C4-2B (cell line): Measurements from ENCODE around the gene CYSTM1.

Experiments
- ZFX ChIP-seq: fragments of 450-650 bp; IDR thresholded peaks from 2 replicates; pipeline ENCODE4 v1.6.1; 2017
- TF ChIP-seq, protein P1 (sequence below): fragments of 450-650 bp; conservative IDR thresholded peaks from 2 replicates; pipeline ENCODE4 v1.5.1; 2017; ENCODE audit warnings: mild to moderate bottlenecking

DNA sequence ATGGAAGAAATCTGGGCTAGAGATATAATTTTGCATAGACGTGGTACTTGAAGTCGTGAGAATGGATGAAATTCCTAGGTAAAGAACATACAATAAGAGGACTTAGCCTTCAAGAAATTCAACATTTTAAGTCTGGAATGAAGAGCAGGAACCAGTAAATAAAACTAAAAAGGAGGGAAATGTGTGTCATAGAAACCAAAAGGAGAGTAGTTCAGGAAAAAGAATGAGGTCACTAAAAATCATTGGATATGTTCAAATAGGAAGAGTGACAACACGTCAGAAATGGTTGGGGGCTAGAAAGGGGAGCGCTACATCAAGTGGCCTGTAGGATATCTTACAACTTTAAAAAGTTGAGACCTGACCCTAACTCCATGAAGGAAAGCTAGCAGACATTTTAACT lies 83.9 kb downstream of the CYSTM1 start:
- TF ChIP-seq, protein P1, sequence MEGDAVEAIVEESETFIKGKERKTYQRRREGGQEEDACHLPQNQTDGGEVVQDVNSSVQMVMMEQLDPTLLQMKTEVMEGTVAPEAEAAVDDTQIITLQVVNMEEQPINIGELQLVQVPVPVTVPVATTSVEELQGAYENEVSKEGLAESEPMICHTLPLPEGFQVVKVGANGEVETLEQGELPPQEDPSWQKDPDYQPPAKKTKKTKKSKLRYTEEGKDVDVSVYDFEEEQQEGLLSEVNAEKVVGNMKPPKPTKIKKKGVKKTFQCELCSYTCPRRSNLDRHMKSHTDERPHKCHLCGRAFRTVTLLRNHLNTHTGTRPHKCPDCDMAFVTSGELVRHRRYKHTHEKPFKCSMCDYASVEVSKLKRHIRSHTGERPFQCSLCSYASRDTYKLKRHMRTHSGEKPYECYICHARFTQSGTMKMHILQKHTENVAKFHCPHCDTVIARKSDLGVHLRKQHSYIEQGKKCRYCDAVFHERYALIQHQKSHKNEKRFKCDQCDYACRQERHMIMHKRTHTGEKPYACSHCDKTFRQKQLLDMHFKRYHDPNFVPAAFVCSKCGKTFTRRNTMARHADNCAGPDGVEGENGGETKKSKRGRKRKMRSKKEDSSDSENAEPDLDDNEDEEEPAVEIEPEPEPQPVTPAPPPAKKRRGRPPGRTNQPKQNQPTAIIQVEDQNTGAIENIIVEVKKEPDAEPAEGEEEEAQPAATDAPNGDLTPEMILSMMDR: no peak
- TF ChIP-seq ZFX: no peak
